Muscle of leg (tissue), 16 donors: ENCODE data around the gene VAPA. TPM values are rescaled to one million over a fixed set of nuclear protein-coding genes. Genes with fewer than 3 reads are reported as not detected.
A peak's percentile ranks its signal among the peaks of the same experiment; 100 is the strongest.

Experiments used
- DNase-seq: peaks from one replicate; pipeline ENCODE4 v3.0.0; 2013
- H3K27ac ChIP-seq: one replicate; pipeline ENCODE4 v1.5.1; 2013; ENCODE audit warnings: mild to moderate bottlenecking, low read length, control low read depth
- H3K27me3 ChIP-seq: one replicate; pipeline ENCODE4 v1.6.1; 2013; ENCODE audit warnings: low read length; ENCODE audit not compliant: control insufficient read depth, insufficient read depth
- H3K36me3 ChIP-seq: one replicate; pipeline ENCODE4 v1.6.1; 2013; ENCODE audit warnings: low read length; ENCODE audit not compliant: control insufficient read depth, insufficient read depth
- H3K4me1 ChIP-seq: one replicate; pipeline ENCODE4 v1.6.1; 2013; ENCODE audit warnings: low read length; ENCODE audit not compliant: control insufficient read depth, insufficient read depth
- H3K4me3 ChIP-seq: one replicate; pipeline ENCODE4 v1.5.1; 2013; ENCODE audit warnings: low read length, control low read depth
- H3K9me3 ChIP-seq: replicated peaks from 2 replicates; pipeline ENCODE4 v1.6.1; 2013; ENCODE audit warnings: low read depth, low read length; ENCODE audit not compliant: control insufficient read depth
- WGBS: methylation state at CpG from one replicate; pipeline ENCODE4 v1.1.5; 2013; ENCODE audit warnings: missing lambda C conversion rate; ENCODE audit not compliant: insufficient coverage; 5-methylcytosine and 5-hydroxymethylcytosine counted together
- long read RNA-seq, 11 donors: transcript quantifications; one replicate each; lab custom pipeline, GENCODE V29; 2026
- polyA plus RNA-seq, 8 donors: library from polyadenylated mRNA; unstranded; fragments of 120-200 nt; gene quantifications; one replicate each; pipeline versions ENCODE4 v1.2.1 to v1.2.3, GENCODE V29; 2013; ENCODE audit warnings: inconsistent platforms in 1 of 8, low replicate concordance in 1 of 8; ENCODE audit not compliant: insufficient read length in 8 of 8, insufficient read depth in 1 of 8
- total RNA-seq: library from RNA; stranded (reverse); fragments of 120-200 nt; gene quantifications from one replicate; pipeline ENCODE4 v1.2.4, GENCODE V29; 2013

VAPA gene, protein sequence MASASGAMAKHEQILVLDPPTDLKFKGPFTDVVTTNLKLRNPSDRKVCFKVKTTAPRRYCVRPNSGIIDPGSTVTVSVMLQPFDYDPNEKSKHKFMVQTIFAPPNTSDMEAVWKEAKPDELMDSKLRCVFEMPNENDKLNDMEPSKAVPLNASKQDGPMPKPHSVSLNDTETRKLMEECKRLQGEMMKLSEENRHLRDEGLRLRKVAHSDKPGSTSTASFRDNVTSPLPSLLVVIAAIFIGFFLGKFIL
- total RNA-seq (234 TPM), polyA plus RNA-seq (100 to 1,000 TPM; 220 to 284 (median 235) TPM)
- long read RNA-seq, donor 1, full-length matches to known transcripts: 46 of 46 reads
- long read RNA-seq, donor 1, partial matches to known transcripts: 0 of 46 reads
- long read RNA-seq, donor 1, other reads (novel, unspliced or antisense): 0 of 46 reads
- long read RNA-seq, donor 2, full-length matches to known transcripts: 16 of 30 reads
- long read RNA-seq, donor 2, partial matches to known transcripts: 14 of 30 reads
- long read RNA-seq, donor 2, other reads (novel, unspliced or antisense): 0 of 30 reads
- long read RNA-seq, donor 3, full-length matches to known transcripts: 107 of 194 reads
- long read RNA-seq, donor 3, partial matches to known transcripts: 82 of 194 reads
- long read RNA-seq, donor 3, other reads (novel, unspliced or antisense): 5 of 194 reads
- long read RNA-seq, donor 4, full-length matches to known transcripts: 41 of 46 reads
- long read RNA-seq, donor 4, partial matches to known transcripts: 5 of 46 reads
- long read RNA-seq, donor 4, other reads (novel, unspliced or antisense): 0 of 46 reads
- long read RNA-seq, donor 5, full-length matches to known transcripts: 138 of 158 reads
- long read RNA-seq, donor 5, partial matches to known transcripts: 5 of 158 reads
- long read RNA-seq, donor 5, other reads (novel, unspliced or antisense): 15 of 158 reads
- long read RNA-seq, donor 6, full-length matches to known transcripts: 133 of 155 reads
- long read RNA-seq, donor 6, partial matches to known transcripts: 8 of 155 reads
- long read RNA-seq, donor 6, other reads (novel, unspliced or antisense): 14 of 155 reads
- long read RNA-seq, donor 7, full-length matches to known transcripts: 103 of 115 reads
- long read RNA-seq, donor 7, partial matches to known transcripts: 5 of 115 reads
- long read RNA-seq, donor 7, other reads (novel, unspliced or antisense): 7 of 115 reads
- long read RNA-seq, donor 8, full-length matches to known transcripts: 84 of 96 reads
- long read RNA-seq, donor 8, partial matches to known transcripts: 5 of 96 reads
- long read RNA-seq, donor 8, other reads (novel, unspliced or antisense): 7 of 96 reads
- long read RNA-seq, donor 9, full-length matches to known transcripts: 61 of 179 reads
- long read RNA-seq, donor 9, partial matches to known transcripts: 118 of 179 reads
- long read RNA-seq, donor 9, other reads (novel, unspliced or antisense): 0 of 179 reads
- long read RNA-seq, donor 10, full-length matches to known transcripts: 138 of 153 reads
- long read RNA-seq, donor 10, partial matches to known transcripts: 6 of 153 reads
- long read RNA-seq, donor 10, other reads (novel, unspliced or antisense): 9 of 153 reads
- long read RNA-seq, donor 11, full-length matches to known transcripts: 66 of 169 reads
- long read RNA-seq, donor 11, partial matches to known transcripts: 98 of 169 reads
- long read RNA-seq, donor 11, other reads (novel, unspliced or antisense): 5 of 169 reads

DNA sequence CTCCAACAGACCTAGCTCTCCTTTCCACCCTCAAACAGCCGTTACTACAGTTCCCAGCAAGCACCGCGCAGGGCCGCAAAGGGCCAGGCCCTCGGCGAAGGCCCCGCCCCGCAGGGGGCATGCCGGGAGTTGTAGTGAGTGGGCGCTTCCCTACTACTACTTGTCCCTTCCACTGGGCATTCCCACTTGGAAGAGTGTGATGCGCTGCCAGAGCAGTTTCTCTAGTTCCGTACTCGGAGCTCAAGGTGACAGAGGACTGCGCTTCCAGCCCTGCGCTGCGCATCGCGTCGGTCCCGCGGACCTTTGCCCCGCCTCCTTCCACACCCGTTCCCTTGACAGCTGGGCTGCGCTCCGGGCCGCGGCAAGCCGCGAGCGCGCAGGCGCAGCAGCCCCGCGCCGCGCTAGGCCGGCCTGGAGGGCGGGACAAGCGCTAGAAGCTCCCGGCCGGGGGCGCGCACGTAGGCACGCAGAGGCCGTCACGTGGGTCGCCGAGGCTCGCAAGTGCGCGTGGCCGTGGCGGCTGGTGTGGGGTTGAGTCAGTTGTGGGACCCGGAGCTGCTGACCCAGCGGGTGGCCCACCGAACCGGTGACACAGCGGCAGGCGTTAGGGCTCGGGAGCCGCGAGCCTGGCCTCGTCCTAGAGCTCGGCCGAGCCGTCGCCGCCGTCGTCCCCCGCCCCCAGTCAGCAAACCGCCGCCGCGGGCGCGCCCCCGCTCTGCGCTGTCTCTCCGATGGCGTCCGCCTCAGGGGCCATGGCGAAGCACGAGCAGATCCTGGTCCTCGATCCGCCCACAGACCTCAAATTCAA is at the start of gene VAPA:
Gene VAPA (plus strand): TSS at position 491 of the 808 bp plus-strand sequence. CDS start 241 bp downstream, at position 732.
- H3K36me3 ChIP-seq: no peaks in the 10 kb centered on the region
- H3K27me3 ChIP-seq: no peaks in the 10 kb centered on the region
- under 1% methylated on average over 85 of the region's 87 CpGs for WGBS
- H3K27ac ChIP-seq: peak within 1 kb of the TSS; percentile 98
- DNase-seq: peak; percentile 99
- H3K4me3 ChIP-seq: peak within 1 kb of the TSS; percentile 91
- H3K9me3 ChIP-seq: no peaks in the 10 kb centered on the region
- H3K4me1 ChIP-seq: peaks cover 7% of the 10 kb centered on the region

DNA sequence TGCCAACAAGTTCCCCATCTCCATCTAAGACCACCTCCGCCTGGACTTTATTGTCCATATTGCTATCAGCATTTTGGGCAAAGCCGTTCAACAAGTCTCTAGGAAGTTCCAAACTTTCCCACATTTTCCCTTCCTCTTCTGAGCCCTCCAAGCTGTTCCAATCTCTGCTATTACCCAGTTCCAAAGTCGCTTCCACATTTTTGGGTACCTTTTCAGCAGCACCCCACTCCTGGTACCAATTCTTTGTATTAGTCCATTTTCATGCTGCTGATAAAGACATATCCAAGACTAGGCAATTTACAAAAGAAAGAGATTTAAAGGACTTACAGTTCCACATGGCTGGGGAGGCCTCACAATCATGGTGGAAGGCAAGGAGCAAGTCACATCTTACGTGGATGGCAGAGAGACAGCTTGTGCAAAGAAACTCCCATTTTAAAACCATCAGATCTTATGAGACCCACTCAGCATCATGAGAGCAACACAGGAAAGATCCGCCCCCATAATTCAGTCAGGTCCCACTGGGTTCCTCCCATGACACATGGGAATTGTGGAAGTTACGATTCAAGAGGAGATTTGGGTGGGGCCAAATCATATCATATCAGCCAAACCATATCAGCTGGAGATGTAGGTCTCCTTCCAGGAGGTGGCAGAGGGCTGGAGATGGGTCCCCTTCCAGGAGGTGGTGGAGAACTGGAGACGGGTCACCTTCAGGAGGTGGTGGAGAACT is 47.9 kb upstream of the VAPA start:
- H3K4me1 ChIP-seq: no peaks in the 10 kb centered on the region
- no peaks in the 10 kb centered on the region for H3K27me3 ChIP-seq
- peaks cover 12% of the 10 kb centered on the region for H3K9me3 ChIP-seq
- 99% methylated on average over 4 of the region's 7 CpGs for WGBS
- no peak overlapping the region for H3K4me3 ChIP-seq
- H3K36me3 ChIP-seq: no peaks in the 10 kb centered on the region
- DNase-seq: no peak
- no peak overlapping the region for H3K27ac ChIP-seq

DNA sequence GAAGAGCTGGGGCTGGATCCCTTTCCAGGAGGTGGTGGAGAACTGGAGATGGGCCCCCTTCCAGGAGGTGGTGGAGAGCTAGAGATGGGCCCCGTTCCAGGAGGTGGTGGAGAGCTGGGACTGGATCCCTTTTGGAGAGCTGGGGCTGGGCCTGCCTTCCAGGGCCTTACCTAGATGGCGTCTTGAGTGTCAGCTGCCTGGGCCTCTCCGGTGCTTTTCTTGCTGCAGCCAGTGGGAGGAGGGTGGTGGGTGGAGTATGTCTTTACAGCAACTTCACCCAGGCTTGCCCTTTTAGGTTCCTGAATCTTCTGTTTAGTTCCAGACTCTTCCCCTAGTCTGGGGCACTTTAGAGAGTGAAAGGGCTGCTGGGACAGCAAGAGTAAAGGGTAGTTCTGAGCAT is 47.2 kb upstream of the VAPA start:
- Histone ChIP-seq H3K27ac (no peak overlapping the region), H3K4me1 (no peaks in the 10 kb centered on the region), H3K9me3 (peaks cover 12% of the 10 kb centered on the region), H3K4me3 (no peak overlapping the region), H3K27me3 (no peaks in the 10 kb centered on the region), H3K36me3 (no peaks in the 10 kb centered on the region)
- WGBS: 83% methylated on average over 1 of the region's 3 CpGs
- DNase-seq: no peak

DNA sequence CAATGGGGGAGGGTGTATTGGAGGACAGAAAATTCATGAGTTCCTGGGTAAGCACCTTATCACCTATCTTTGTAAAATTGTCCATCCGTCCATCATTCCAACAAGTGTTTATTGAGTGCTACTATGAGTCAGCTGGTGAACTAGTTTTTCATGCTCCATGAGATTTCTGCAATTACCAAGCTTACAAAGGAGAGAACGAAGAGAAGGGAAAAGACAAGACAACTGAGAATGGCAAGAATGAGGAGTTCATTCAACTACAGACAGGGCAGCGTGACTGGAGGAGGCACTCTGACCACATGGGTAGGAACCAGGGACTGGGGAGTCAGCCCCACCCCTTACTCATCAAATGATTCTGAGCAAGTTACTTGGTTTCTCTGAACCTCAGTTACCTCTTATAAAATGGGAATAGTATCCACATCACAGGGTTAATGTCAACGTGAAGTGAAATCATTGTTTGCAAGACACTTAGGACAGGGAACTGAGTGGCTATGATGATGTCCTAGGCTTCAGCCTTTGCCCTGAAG is 46.7 kb upstream of the VAPA start:
- no CpG with 5 or more reads among the region's 4 CpGs for WGBS
- H3K4me1 ChIP-seq: no peaks in the 10 kb centered on the region
- H3K9me3 ChIP-seq: peaks cover 12% of the 10 kb centered on the region
- H3K4me3 ChIP-seq: no peak overlapping the region
- no peaks in the 10 kb centered on the region for H3K27me3 ChIP-seq
- H3K27ac ChIP-seq: no peak overlapping the region
- H3K36me3 ChIP-seq: no peaks in the 10 kb centered on the region
- no peak for DNase-seq

DNA sequence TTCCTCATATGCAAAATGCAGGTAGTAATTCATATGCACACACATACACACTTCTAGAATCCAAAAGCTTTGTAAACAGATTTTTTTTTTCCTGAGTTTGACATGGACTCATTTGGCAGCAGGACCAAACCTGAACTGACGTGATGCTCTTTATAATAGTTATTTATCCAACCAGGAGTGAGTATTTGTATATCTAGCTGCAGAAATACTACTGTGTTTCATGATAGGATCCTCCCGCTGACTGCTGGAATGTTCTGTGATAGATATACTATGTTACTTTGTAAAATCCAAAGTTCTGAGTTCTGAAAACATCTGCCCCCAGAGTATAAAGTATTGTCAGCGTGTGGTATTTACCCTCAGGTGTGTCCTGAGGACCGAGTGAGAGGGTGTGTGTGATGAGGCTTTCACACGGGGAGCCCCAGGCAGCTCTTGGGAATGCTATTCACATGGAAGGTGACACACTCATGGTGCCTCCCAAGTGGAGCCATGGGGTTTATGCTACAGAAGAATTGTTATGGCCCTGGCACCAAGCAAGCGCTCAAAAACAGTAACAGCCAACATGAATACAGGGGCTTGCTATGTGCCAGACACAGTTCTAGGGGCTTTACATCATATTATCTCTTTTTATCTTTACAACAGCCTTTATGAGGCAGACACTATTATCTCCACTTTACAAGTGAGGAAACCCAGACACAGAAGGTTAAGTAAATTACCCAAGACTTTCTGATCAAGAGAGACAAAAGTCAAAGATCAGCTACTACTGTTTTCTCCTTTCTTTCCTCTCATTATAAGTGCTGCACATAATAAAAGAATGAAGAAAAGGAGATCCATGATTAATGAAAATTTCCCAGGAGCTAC is 44.7 kb upstream of the VAPA start:
- H3K27ac ChIP-seq: no peak overlapping the region
- no peak for DNase-seq

DNA sequence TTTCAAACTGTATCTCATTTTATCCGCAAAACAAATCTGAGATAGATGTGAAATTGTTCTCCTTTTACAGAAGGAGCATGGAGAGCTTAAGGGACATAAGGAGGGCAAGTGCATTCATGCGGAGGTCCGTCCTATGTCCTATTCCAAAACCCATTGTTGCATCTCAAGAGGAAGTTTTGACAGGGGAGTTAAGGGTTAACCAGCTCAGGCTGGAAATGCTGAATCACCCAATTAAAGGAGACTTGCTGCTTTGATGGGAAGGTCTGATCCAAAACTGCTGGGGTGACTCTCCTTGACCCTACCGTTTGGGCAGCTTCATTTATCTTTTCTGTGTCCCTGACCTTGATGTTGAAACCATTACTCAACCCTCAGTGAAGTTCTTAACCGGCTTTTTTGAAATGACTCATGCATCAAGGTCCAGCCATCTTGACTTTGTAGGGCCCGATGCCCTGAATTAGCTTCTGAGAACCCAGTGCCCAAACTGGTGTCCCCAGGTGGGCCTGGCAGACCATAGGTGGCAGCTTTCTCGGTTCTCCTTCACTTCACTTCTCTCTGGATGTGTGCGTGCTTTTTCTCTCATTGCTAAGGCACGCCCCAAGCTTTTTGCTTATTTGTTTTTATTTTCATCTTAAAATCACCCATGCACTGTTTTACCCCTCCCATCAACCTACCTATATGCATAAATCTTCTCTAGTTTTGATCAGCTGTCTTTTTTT is 43.9 kb upstream of the VAPA start:
- H3K36me3 ChIP-seq: no peaks in the 10 kb centered on the region
- no peak overlapping the region for H3K4me3 ChIP-seq
- H3K27me3 ChIP-seq: no peaks in the 10 kb centered on the region
- 26% methylated on average over 4 of the region's 9 CpGs for whole genome bisulfite sequencing
- no peak overlapping the region for H3K27ac ChIP-seq
- no peaks in the 10 kb centered on the region for H3K4me1 ChIP-seq
- DNase-seq: no peak
- peaks cover 11% of the 10 kb centered on the region for H3K9me3 ChIP-seq

More for the DNA sequence above, 44.7 kb upstream of the VAPA start:
- no peaks in the 10 kb centered on the region for H3K36me3 ChIP-seq
- H3K27me3 ChIP-seq: no peaks in the 10 kb centered on the region
- H3K4me1 ChIP-seq: no peaks in the 10 kb centered on the region
- WGBS: 38% methylated on average over 3 of the region's 6 CpGs
- no peak overlapping the region for H3K4me3 ChIP-seq
- peaks cover 12% of the 10 kb centered on the region for H3K9me3 ChIP-seq

DNA sequence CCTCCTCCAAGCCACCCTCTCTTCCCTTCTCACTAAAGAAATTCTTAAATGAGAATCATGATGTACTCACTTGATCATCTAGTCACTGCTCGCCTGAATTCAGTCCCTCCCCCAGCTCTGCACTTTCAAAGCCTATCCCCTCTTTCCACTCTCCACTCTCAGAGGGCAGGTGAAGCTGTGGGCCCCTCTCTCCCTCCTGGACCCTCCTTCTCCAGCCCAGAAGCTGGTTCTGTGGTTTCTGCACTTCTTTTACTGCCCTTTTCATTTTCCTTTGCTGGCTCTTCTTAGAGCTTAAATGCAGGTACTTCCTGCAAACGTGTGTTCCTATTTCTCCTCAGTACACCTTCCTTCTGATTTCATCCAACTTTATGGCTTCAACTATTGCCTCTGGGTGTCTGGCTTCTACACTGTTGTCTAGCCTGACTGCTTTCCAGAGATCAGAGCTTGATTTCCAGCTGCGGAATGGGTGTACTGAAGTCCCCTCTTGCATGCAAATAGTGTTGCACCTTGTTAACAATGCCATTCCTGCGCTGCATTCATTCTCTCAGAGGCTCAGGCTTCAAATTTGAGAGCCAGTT is 43.3 kb upstream of the VAPA start:
- no peak overlapping the region for H3K27ac ChIP-seq
- H3K4me1 ChIP-seq: no peaks in the 10 kb centered on the region
- DNase-seq: no peak
- peaks cover 5% of the 10 kb centered on the region for H3K9me3 ChIP-seq
- 52% methylated on average over 4 of the region's 4 CpGs for WGBS
- H3K4me3 ChIP-seq: no peak overlapping the region
- no peaks in the 10 kb centered on the region for H3K27me3 ChIP-seq
- H3K36me3 ChIP-seq: no peaks in the 10 kb centered on the region
